Nephron progenitor cell (in vitro differentiated cells): ENCODE measurements around the gene ZCCHC17.

ENCODE experiments used
- DNase-seq: peaks from one replicate; pipeline ENCODE4 v3.0.0; 2021
- H3K27ac Mint-ChIP-seq: 2 replicates; pipeline ENCODE4 v1.8.0; 2021; ENCODE audit warnings: mild to moderate bottlenecking, moderate library complexity, mixed read lengths
- H3K27me3 Mint-ChIP-seq: 2 replicates; pipeline ENCODE4 v1.8.0; 2021; ENCODE audit warnings: mild to moderate bottlenecking, low read depth, mixed read lengths; ENCODE audit not compliant: poor library complexity
- H3K36me3 Mint-ChIP-seq: 2 replicates; pipeline ENCODE4 v1.8.0; 2021; ENCODE audit warnings: low read depth, mixed read lengths
- H3K4me1 Mint-ChIP-seq: 2 replicates; pipeline ENCODE4 v1.8.0; 2021; ENCODE audit warnings: mixed read lengths
- H3K4me3 Mint-ChIP-seq: 2 replicates; pipeline ENCODE4 v1.8.0; 2021; ENCODE audit warnings: mild to moderate bottlenecking, moderate library complexity, mixed read lengths
- H3K9me3 Mint-ChIP-seq: 2 replicates; pipeline ENCODE4 v1.8.0; 2021; ENCODE audit warnings: mild to moderate bottlenecking, moderate library complexity, mixed read lengths
- CTCF ChIP-seq: fragments of 200-600 bp; sonication (generic); IDR thresholded peaks from 2 replicates; pipeline ENCODE4 v1.5.0; 2021; ENCODE audit warnings: antibody characterized with exemption

ZCCHC17 gene

GRCh38 chr1:31371121-31371959, 74.5 kb downstream of the ZCCHC17 start:
- no peak for DNase-seq
- H3K36me3 Mint-ChIP-seq: no peaks in the 10 kb centered on the region

GRCh38 chr1:31372051-31372450, 75.2 kb downstream of the ZCCHC17 start:
- DNase-seq: no peak
- TF ChIP-seq CTCF: no peak
- Mint-ChIP-seq H3K4me3 (peak overlapping the region; percentile 84), H3K27ac (peak overlapping the region; percentile 43), H3K36me3 (no peaks in the 10 kb centered on the region), H3K4me1 (peaks cover 43% of the 10 kb centered on the region), H3K9me3 (no peaks in the 10 kb centered on the region), H3K27me3 (peaks cover 7% of the 10 kb centered on the region)

More at GRCh38 chr1:31371121-31371959, 74.5 kb downstream of the ZCCHC17 start:
- H3K4me3 Mint-ChIP-seq: peak overlapping the region; percentile 24
- no peaks in the 10 kb centered on the region for H3K9me3 Mint-ChIP-seq
- no peak for TF ChIP-seq CTCF
- H3K27ac Mint-ChIP-seq: no peak overlapping the region
- peaks cover 5% of the 10 kb centered on the region for H3K27me3 Mint-ChIP-seq
- peaks cover 37% of the 10 kb centered on the region for H3K4me1 Mint-ChIP-seq

- Mint-ChIP-seq H3K27me3 (peaks cover 7% of the 10 kb centered on the region), H3K27ac (peak overlapping the region; percentile 43), H3K36me3 (no peaks in the 10 kb centered on the region), H3K9me3 (no peaks in the 10 kb centered on the region), H3K4me3 (peak overlapping the region; percentile 84), H3K4me1 (peaks cover 43% of the 10 kb centered on the region)
- no peak for DNase-seq
- TF ChIP-seq CTCF: no peak
These were observed 75.9 kb downstream of the ZCCHC17 start for GRCh38 chr1:31372751-31373055.

GRCh38 chr1:31373056-31373896, 76.4 kb downstream of the ZCCHC17 start, which contains the start of gene FABP3:
Gene FABP3 (minus strand): TSS chr1:31373076. CDS start chr1:31373014, 62 bp downstream.
- Mint-ChIP-seq H3K9me3 (no peaks in the 10 kb centered on the region), H3K36me3 (no peaks in the 10 kb centered on the region), H3K4me3 (peak within 1 kb of the TSS; percentile 84), H3K4me1 (peaks cover 43% of the 10 kb centered on the region), H3K27me3 (peaks cover 7% of the 10 kb centered on the region), H3K27ac (peak within 1 kb of the TSS; percentile 96)
- DNase-seq: peak; percentile 92
- no peak for TF ChIP-seq CTCF

GRCh38 chr1:31373897-31374486, 77.2 kb downstream of the ZCCHC17 start:
- Mint-ChIP-seq H3K4me1 (peaks cover 43% of the 10 kb centered on the region), H3K9me3 (no peaks in the 10 kb centered on the region), H3K36me3 (no peaks in the 10 kb centered on the region), H3K27ac (peak overlapping the region; percentile 96), H3K27me3 (peaks cover 10% of the 10 kb centered on the region), H3K4me3 (peak overlapping the region; percentile 84)
- DNase-seq: no peak
- no peak for TF ChIP-seq CTCF
